Astrocyte (in vitro differentiated cells and primary cell): ENCODE measurements around the gene ADCY5. TPM values are rescaled to one million over a fixed set of nuclear protein-coding genes. Genes with fewer than 3 reads are reported as not detected.

Experiments
- DNase-seq: peaks from one replicate; pipeline ENCODE4 v3.0.0-alpha.2; 2010; ENCODE audit warnings: low read depth
- FAIRE-seq: peaks from 2 replicates; lab custom pipeline; 2011; peaks lifted over from hg19 to GRCh38; lab: Jason Lieb, UNC
- H2AFZ ChIP-seq: 2 replicates; pipeline ENCODE4 v1.6.0; 2012; ENCODE audit warnings: low read depth, low read length, inconsistent platforms
- H3K27ac ChIP-seq: 2 replicates; pipeline ENCODE4 v1.5.1; 2011; ENCODE audit warnings: low read depth, low read length, inconsistent platforms
- H3K27me3 ChIP-seq: 2 replicates; pipeline ENCODE4 v1.6.0; 2011; ENCODE audit warnings: low read length, inconsistent platforms; ENCODE audit not compliant: insufficient read depth
- H3K36me3 ChIP-seq: 2 replicates; pipeline ENCODE4 v1.5.1; 2011; ENCODE audit warnings: low read length, inconsistent platforms; ENCODE audit not compliant: insufficient read depth
- H3K4me1 ChIP-seq: 2 replicates; pipeline ENCODE4 v1.5.1; 2011; ENCODE audit warnings: low read length, inconsistent platforms; ENCODE audit not compliant: insufficient read depth
- H3K4me2 ChIP-seq: 2 replicates; pipeline ENCODE4 v1.6.0; 2012; ENCODE audit warnings: low read length, inconsistent platforms
- H3K4me3 ChIP-seq: 2 replicates; pipeline ENCODE4 v1.5.1; 2011; ENCODE audit warnings: low read depth, mild to moderate bottlenecking, low read length, inconsistent platforms; ENCODE audit not compliant: insufficient read depth
- H3K79me2 ChIP-seq: 2 replicates; pipeline ENCODE4 v1.6.0; 2012; ENCODE audit warnings: mild to moderate bottlenecking, low read length, inconsistent platforms; ENCODE audit not compliant: insufficient read depth
- H3K9ac ChIP-seq: 2 replicates; pipeline ENCODE4 v1.6.0; 2012; ENCODE audit warnings: mild to moderate bottlenecking, low read length, inconsistent platforms
- H3K9me3 ChIP-seq: 2 replicates; pipeline ENCODE4 v1.5.1; 2012; ENCODE audit warnings: low read depth, mild to moderate bottlenecking, low read length, inconsistent platforms; ENCODE audit not compliant: insufficient read depth
- H4K20me1 ChIP-seq: 2 replicates; pipeline ENCODE4 v1.6.0; 2012; ENCODE audit warnings: low read length, inconsistent platforms; ENCODE audit not compliant: insufficient read depth
- H3K27ac Mint-ChIP-seq: one replicate; pipeline ENCODE4 v1.8.0; 2021; ENCODE audit warnings: mild to moderate bottlenecking, mixed read lengths; ENCODE audit not compliant: unreplicated experiment
- H3K27me3 Mint-ChIP-seq: one replicate; pipeline ENCODE4 v1.8.0; 2021; ENCODE audit warnings: low read depth, mixed read lengths; ENCODE audit not compliant: unreplicated experiment
- H3K36me3 Mint-ChIP-seq: one replicate; pipeline ENCODE4 v1.8.0; 2021; ENCODE audit warnings: low read depth, mixed read lengths; ENCODE audit not compliant: unreplicated experiment
- H3K4me1 Mint-ChIP-seq: one replicate; pipeline ENCODE4 v1.8.0; 2021; ENCODE audit warnings: low read depth, mixed read lengths; ENCODE audit not compliant: unreplicated experiment
- H3K4me3 Mint-ChIP-seq: one replicate; pipeline ENCODE4 v1.8.0; 2021; ENCODE audit warnings: mild to moderate bottlenecking, moderate library complexity, mixed read lengths; ENCODE audit not compliant: unreplicated experiment
- H3K9me3 Mint-ChIP-seq: one replicate; pipeline ENCODE4 v1.8.0; 2021; ENCODE audit warnings: mild to moderate bottlenecking, mixed read lengths; ENCODE audit not compliant: unreplicated experiment
- CTCF ChIP-seq: IDR thresholded peaks from 2 replicates; pipeline ENCODE4 v1.5.1; 2011; ENCODE audit warnings: low read depth, mild to moderate bottlenecking, inconsistent platforms, low read length, moderate library complexity; ENCODE audit not compliant: insufficient read depth
- EZH2 ChIP-seq: IDR thresholded peaks from 2 replicates; pipeline ENCODE4 v1.6.1; 2012; ENCODE audit warnings: mild to moderate bottlenecking, low read length, inconsistent platforms; ENCODE audit not compliant: insufficient read depth
- total RNA-seq: library from RNA; stranded (reverse); gene quantifications from 2 replicates; pipeline ENCODE4 v1.2.1, GENCODE V29; 2021

Gene ADCY5
- total RNA-seq, 1 donor from 2014 or later: 1.2 TPM

DNA sequence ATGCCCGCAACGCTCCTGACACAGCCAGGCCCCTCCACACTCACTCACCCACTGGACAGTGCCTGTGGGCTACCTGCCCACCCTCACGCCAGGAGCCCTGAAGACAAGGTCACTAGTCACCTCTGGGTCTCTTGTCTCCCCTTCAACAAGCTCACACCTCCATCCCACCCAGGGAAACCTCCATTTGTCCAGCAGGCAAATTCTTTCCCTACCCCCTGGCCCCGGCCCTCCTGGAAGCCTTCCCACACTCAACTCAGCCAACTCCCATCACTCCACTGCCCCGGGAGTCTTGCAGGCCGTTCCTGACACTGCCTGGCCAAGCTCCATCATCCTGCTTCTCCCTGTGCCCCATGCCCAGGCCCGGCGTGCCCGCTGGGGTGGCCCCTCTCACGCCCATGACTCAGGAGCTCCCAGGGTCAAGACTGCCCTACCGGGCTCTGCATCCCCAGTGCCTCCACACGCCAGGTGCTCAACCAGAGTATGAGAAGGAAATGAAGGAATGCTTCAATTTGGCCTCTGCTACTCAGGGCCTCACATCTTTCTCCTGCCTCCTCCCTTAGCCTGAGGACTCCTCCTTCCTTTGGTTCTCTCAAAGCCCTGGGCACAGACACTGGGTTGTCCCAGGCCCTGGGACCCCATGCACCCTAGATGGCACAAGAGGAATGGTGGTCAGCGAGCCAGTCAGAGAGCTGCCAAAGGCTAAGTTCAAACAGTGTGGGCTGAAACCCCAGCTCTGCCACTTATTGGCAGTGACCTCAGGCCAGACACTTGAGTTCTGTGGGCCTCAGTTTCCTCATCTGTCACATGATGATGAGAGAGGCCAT, 158.6 kb downstream of the ADCY5 start:
- no peak for FAIRE-seq
- TF ChIP-seq EZH2 (no peak), CTCF (no peak)
- H3K36me3 Mint-ChIP-seq: peaks cover 8% of the 10 kb centered on the region

DNA sequence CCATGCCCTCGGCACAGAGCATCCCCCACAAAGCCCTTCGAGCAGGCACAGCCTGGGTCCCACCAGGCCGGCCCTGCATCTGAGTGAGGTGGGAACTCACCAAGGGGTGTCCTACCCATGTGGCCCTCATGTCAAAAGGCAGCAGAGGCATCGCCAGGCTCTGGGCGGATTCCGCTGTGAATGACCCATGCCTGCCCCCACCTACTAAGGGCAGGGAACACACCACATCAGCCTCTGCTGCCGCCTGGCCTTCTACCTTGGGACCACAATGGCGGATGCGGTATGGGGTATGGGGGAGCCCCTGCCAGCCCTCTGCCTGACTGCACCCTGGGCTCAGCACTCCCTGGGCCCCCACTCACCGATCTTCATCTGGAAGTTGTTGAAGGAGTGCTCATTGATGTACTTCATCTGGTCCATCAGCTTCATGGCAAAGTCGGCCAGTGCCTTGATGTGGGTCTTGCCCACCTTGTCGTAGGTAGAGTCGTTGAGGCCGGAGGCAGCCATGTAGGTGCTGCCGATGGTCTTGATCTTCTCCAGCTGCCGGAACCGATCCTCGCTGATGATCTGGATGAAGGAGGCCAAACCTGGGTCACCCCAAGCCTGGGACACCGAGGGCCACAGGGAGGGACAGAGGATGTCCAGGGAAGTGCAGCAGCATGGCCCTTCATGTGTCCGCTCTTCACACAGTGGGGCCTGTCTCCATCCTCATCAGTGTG, 159.3 kb downstream of the ADCY5 start:
- H3K27ac ChIP-seq: no peak overlapping the region
- H4K20me1 ChIP-seq: peaks cover 10% of the 10 kb centered on the region
- H3K36me3 ChIP-seq: no peaks in the 10 kb centered on the region
- no peak overlapping the region for H3K4me2 ChIP-seq
- H3K9ac ChIP-seq: no peak overlapping the region
- Mint-ChIP-seq H3K4me1 (no peaks in the 10 kb centered on the region), H3K27ac (no peak overlapping the region), H3K27me3 (peaks cover 36% of the 10 kb centered on the region), H3K4me3 (no peak overlapping the region), H3K9me3 (peaks cover 13% of the 10 kb centered on the region), H3K36me3 (peaks cover 7% of the 10 kb centered on the region)
- H3K9me3 ChIP-seq: no peaks in the 10 kb centered on the region
- TF ChIP-seq CTCF (no peak), EZH2 (no peak)
- H2AFZ ChIP-seq: no peak overlapping the region
- H3K27me3 ChIP-seq: peaks cover 2% of the 10 kb centered on the region
- H3K4me1 ChIP-seq: no peaks in the 10 kb centered on the region
- no peak overlapping the region for H3K4me3 ChIP-seq
- no peaks in the 10 kb centered on the region for H3K79me2 ChIP-seq
- no peak for DNase-seq
- no peak for FAIRE-seq

More for the DNA sequence above, 158.6 kb downstream of the ADCY5 start:
- peaks cover 10% of the 10 kb centered on the region for H4K20me1 ChIP-seq
- H3K27ac Mint-ChIP-seq: no peak overlapping the region
- H2AFZ ChIP-seq: no peak overlapping the region
- no peaks in the 10 kb centered on the region for H3K9me3 ChIP-seq
- H3K9ac ChIP-seq: no peak overlapping the region
- H3K36me3 ChIP-seq: no peaks in the 10 kb centered on the region
- no peaks in the 10 kb centered on the region for H3K4me1 Mint-ChIP-seq
- H3K4me1 ChIP-seq: no peaks in the 10 kb centered on the region
- no peak overlapping the region for H3K27ac ChIP-seq
- no peak overlapping the region for H3K4me3 Mint-ChIP-seq
- H3K27me3 ChIP-seq: peaks cover 2% of the 10 kb centered on the region
- H3K4me2 ChIP-seq: no peak overlapping the region
- peaks cover 13% of the 10 kb centered on the region for H3K9me3 Mint-ChIP-seq
- H3K4me3 ChIP-seq: no peak overlapping the region
- peaks cover 40% of the 10 kb centered on the region for H3K27me3 Mint-ChIP-seq
- no peak for DNase-seq
- no peaks in the 10 kb centered on the region for H3K79me2 ChIP-seq

GRCh38 chr3:123287962-123288302, 161.0 kb downstream of the ADCY5 start:
- no peaks in the 10 kb centered on the region for H3K79me2 ChIP-seq
- Mint-ChIP-seq H3K36me3 (peaks cover 4% of the 10 kb centered on the region), H3K9me3 (peaks cover 6% of the 10 kb centered on the region), H3K27ac (no peak overlapping the region), H3K4me1 (no peaks in the 10 kb centered on the region), H3K27me3 (peaks cover 23% of the 10 kb centered on the region), H3K4me3 (no peak overlapping the region)
- H3K36me3 ChIP-seq: no peaks in the 10 kb centered on the region
- H3K27ac ChIP-seq: no peak overlapping the region
- DNase-seq: no peak
- no peak overlapping the region for H2AFZ ChIP-seq
- H4K20me1 ChIP-seq: peaks cover 10% of the 10 kb centered on the region
- no peak overlapping the region for H3K9ac ChIP-seq
- H3K9me3 ChIP-seq: no peaks in the 10 kb centered on the region
- H3K4me2 ChIP-seq: no peak overlapping the region
- H3K27me3 ChIP-seq: no peaks in the 10 kb centered on the region
- TF ChIP-seq EZH2 (no peak), CTCF (no peak)
- H3K4me3 ChIP-seq: no peak overlapping the region
- FAIRE-seq: no peak
- no peaks in the 10 kb centered on the region for H3K4me1 ChIP-seq
